ENCODE results near the gene EIF4H. TPM values are rescaled to one million over a fixed set of nuclear protein-coding genes. Genes with fewer than 3 reads are reported as not detected.

Gene EIF4H
- total and polyA plus RNA-seq, 2 of the 8 experiments (the other 6 are each of a cell fraction or from before 2014, with no cell fraction given): 323 to 382 TPM

DNA sequence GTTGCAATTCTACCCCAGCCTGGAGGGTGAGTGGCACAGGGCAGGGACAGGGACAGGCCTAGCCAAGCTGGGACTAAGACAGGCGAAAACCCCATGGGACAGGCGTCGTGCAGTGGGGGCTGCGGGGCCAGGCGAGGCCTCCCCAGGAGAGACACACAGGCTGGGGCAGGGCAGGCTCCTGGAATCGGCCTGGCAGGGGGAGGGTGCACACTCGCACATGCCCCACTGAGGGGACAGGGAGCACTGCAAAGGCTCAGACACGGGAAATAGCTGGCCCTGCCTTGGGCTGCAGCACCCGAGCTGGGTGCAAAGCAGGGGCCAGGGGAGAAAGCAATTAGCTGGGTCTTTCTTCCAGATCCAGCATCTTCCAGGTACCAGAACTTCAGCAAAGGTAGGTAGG, 46.1 kb downstream of the EIF4H start (continued):
- TF ChIP-seq MAFK (IDR thresholded peaks at IDR 0.05; ENCODE audit: low read depth, low read length) (no peak), POU5F1 (IDR thresholded peaks at IDR 0.05; ENCODE audit: low read depth, low read length) (no peak), POLR2A (IDR thresholded peaks at IDR 0.05; ENCODE audit: control extremely low read depth in 1 of 2, low read depth in 2 of 2, low read length in 2 of 2) (no peak), CBX8 (IDR thresholded peaks at IDR 0.05; ENCODE audit: borderline replicate concordance, low read depth, low read length) (no peak), BCL11A (IDR thresholded peaks at IDR 0.05; ENCODE audit: low read depth in 2 of 2, low read length in 2 of 2) (no peak), BACH1 (IDR thresholded peaks at IDR 0.05; ENCODE audit: low read length) (no peak)
- TF ChIP-seq, protein P1, sequence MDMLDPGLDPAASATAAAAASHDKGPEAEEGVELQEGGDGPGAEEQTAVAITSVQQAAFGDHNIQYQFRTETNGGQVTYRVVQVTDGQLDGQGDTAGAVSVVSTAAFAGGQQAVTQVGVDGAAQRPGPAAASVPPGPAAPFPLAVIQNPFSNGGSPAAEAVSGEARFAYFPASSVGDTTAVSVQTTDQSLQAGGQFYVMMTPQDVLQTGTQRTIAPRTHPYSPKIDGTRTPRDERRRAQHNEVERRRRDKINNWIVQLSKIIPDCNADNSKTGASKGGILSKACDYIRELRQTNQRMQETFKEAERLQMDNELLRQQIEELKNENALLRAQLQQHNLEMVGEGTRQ (IDR thresholded peaks at IDR 0.05; ENCODE audit: low read length): no peak

Data from H1 (cell line).